ENCODE data around the gene KIR2DL4. TPM values are rescaled to one million over a fixed set of nuclear protein-coding genes. Genes with fewer than 3 reads are reported as not detected.
"Not testable (repeated sequence)": the region's sequence is repeated elsewhere in the genome, so short reads cannot be mapped to it uniquely, and the experiment has no call there.

The KIR2DL4 gene
- total RNA-seq (2021; ENCODE audit: unreplicated experiment) (not detected), Bru-seq, nascent RNA (not detected), BruChase-seq, experiment 1, labeled RNA remaining after a 2-hour chase (not detected), BruChase-seq, experiment 2, labeled RNA remaining after a 6-hour chase (not detected)
- polyA plus RNA-seq (2012; ENCODE audit: insufficient read length): not detected
- long read RNA-seq: 0 reads

DNA sequence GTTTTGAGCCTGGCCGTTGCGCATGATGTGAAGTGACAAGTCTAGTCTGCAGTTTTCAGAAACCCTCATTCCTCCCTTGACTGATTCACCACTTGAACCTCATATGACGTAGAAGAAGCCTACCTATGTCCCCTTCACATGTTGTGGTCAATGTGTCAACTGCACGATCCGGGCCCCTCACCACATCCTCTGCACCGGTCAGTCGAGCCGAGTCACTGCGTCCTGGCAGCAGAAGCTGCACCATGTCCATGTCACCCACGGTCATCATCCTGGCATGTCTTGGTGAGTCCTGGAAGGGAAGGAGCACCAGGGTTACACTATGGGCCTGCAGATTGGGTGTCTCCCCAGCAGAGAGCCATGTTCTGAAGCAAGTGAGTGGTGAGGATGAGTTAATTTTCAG lies at the start of gene KIR2DL4:
Gene KIR2DL4, plus strand, starts transcription at position 201 of the 400 bp plus-strand sequence. Its CDS starts 42 bp downstream, at position 243.
- no peak within 1 kb of the TSS for H3K27ac ChIP-seq (ENCODE audit: low read length)
- no peaks in the 10 kb centered on the region for H3K4me1 ChIP-seq (ENCODE audit: control insufficient read depth, insufficient read depth, low read length)
- ATAC-seq (no peak), DNase-seq (ENCODE audit: low read depth, low spot score) (no peak)
- intact Hi-C loops (cut with micrococcal nuclease; ENCODE audit: unreplicated experiment): no loop called here
- in situ Hi-C loops (cut with HindIII; ENCODE audit: low pct_unique_long_range_greater_than_20kb, low sequenced_read_pairs): no loop called here
- H3K36me3 ChIP-seq (ENCODE audit: control insufficient read depth, insufficient read depth, low read length): no peaks in the 10 kb centered on the region
- POLR2A ChIA-PET: no interaction called here
- H3K4me3 ChIP-seq (ENCODE audit: low read depth in 2 of 2, low read length in 2 of 2): no peak within 1 kb of the TSS
- CTCF ChIA-PET: no interaction called here
- H3K9me3 ChIP-seq (ENCODE audit: control insufficient read depth, insufficient read depth, low read depth, low read length): no peaks in the 10 kb centered on the region
- peaks cover 8% of the 10 kb centered on the region for H3K27me3 ChIP-seq (ENCODE audit: control insufficient read depth, insufficient read depth, low read length)
- TF ChIP-seq SIN3A (IDR thresholded peaks at IDR 0.05; ENCODE audit: borderline replicate concordance, insufficient read depth, low read depth, low read length) (no peak), TCF7L2 (IDR thresholded peaks at IDR 0.05; ENCODE audit: low read depth, low read length) (no peak), POLR2AphosphoS5 (IDR thresholded peaks at IDR 0.05; ENCODE audit: low read depth, low read length) (no peak)
- TF ChIP-seq, protein P1, sequence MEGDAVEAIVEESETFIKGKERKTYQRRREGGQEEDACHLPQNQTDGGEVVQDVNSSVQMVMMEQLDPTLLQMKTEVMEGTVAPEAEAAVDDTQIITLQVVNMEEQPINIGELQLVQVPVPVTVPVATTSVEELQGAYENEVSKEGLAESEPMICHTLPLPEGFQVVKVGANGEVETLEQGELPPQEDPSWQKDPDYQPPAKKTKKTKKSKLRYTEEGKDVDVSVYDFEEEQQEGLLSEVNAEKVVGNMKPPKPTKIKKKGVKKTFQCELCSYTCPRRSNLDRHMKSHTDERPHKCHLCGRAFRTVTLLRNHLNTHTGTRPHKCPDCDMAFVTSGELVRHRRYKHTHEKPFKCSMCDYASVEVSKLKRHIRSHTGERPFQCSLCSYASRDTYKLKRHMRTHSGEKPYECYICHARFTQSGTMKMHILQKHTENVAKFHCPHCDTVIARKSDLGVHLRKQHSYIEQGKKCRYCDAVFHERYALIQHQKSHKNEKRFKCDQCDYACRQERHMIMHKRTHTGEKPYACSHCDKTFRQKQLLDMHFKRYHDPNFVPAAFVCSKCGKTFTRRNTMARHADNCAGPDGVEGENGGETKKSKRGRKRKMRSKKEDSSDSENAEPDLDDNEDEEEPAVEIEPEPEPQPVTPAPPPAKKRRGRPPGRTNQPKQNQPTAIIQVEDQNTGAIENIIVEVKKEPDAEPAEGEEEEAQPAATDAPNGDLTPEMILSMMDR (IDR thresholded peaks at IDR 0.05): no peak
- TF ChIP-seq, protein P2, sequence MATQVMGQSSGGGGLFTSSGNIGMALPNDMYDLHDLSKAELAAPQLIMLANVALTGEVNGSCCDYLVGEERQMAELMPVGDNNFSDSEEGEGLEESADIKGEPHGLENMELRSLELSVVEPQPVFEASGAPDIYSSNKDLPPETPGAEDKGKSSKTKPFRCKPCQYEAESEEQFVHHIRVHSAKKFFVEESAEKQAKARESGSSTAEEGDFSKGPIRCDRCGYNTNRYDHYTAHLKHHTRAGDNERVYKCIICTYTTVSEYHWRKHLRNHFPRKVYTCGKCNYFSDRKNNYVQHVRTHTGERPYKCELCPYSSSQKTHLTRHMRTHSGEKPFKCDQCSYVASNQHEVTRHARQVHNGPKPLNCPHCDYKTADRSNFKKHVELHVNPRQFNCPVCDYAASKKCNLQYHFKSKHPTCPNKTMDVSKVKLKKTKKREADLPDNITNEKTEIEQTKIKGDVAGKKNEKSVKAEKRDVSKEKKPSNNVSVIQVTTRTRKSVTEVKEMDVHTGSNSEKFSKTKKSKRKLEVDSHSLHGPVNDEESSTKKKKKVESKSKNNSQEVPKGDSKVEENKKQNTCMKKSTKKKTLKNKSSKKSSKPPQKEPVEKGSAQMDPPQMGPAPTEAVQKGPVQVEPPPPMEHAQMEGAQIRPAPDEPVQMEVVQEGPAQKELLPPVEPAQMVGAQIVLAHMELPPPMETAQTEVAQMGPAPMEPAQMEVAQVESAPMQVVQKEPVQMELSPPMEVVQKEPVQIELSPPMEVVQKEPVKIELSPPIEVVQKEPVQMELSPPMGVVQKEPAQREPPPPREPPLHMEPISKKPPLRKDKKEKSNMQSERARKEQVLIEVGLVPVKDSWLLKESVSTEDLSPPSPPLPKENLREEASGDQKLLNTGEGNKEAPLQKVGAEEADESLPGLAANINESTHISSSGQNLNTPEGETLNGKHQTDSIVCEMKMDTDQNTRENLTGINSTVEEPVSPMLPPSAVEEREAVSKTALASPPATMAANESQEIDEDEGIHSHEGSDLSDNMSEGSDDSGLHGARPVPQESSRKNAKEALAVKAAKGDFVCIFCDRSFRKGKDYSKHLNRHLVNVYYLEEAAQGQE (IDR thresholded peaks at IDR 0.05; ENCODE audit: insufficient read depth in 1 of 2, low read depth in 2 of 2, low read length in 1 of 2): no peak
- BruUV-seq (replicated peaks): no TSS peak

DNA sequence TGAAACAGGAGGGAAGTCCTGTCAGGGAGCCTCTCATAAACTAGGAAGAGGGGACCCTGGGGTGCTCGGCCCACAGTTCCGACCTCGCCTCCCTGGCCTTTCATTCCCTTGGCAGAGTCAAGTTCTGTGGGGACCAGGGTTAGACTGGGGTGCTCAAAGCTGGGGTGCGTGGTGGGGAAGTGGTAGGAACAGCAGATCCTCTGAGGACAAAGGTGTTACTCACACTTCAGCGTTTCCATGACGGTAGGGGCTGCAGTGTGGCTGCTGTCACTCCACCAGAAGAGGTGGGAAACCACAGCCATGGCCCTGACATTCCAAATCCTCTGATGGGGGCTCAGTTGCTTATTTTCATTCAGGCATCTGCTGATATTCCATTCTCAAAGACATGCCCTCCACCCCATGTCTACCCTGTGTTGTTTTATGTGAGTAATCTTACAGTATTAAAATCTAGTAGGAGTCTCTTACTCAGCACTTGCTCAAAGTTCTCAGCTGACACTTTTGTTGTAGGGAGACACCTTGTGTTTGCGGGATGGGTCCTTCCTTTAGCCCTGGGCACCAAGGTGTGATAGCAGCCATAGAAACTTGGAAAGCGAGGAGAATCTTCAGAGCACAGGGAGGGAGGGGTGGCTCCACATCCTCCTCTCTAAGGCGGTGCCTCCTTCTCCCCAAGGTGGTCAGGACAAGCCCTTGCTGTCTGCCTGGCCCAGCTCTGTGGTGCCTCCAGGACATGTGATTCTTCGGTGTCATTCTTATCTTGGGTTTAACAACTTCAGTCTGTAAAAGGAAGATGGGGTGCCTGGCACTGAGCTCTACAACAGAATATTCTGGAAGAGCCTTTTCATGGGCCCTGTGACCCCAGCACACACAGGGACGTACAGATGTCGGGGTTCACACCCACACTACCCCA lies 47.0 kb upstream of the KIR2DL4 start:
- H3K27me3 ChIP-seq (ENCODE audit: control insufficient read depth, insufficient read depth, low read length); intact Hi-C loops (cut with micrococcal nuclease; ENCODE audit: unreplicated experiment); H3K4me3 ChIP-seq (ENCODE audit: low read depth in 2 of 2, low read length in 2 of 2); DNase-seq (ENCODE audit: low read depth, low spot score); CTCF ChIA-PET; POLR2A ChIA-PET; BruUV-seq (replicated peaks); ATAC-seq; H3K9me3 ChIP-seq (ENCODE audit: control insufficient read depth, insufficient read depth, low read depth, low read length); in situ Hi-C loops (cut with HindIII; ENCODE audit: low pct_unique_long_range_greater_than_20kb, low sequenced_read_pairs); H3K27ac ChIP-seq (ENCODE audit: low read length); H3K36me3 ChIP-seq (ENCODE audit: control insufficient read depth, insufficient read depth, low read length); H3K4me1 ChIP-seq (ENCODE audit: control insufficient read depth, insufficient read depth, low read length): not testable (repeated sequence)

DNA sequence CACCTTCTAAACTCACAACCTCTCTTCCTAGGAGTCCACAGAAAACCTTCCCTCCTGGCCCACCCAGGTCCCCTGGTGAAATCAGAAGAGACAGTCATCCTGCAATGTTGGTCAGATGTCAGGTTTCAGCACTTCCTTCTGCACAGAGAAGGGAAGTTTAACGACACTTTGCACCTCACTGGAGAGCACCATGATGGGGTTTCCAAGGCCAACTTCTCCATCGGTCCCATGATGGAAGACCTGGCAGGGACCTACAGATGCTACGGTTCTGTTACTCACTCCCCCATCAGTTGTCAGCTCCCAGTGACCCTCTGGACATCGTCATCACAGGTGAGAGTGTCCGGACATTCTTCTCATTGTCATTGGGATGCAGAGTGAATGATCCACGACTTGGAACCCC lies 44.8 kb upstream of the KIR2DL4 start:
- intact Hi-C loops (cut with micrococcal nuclease; ENCODE audit: unreplicated experiment); H3K4me1 ChIP-seq (ENCODE audit: control insufficient read depth, insufficient read depth, low read length); POLR2A ChIA-PET; H3K36me3 ChIP-seq (ENCODE audit: control insufficient read depth, insufficient read depth, low read length); in situ Hi-C loops (cut with HindIII; ENCODE audit: low pct_unique_long_range_greater_than_20kb, low sequenced_read_pairs); BruUV-seq (replicated peaks); H3K4me3 ChIP-seq (ENCODE audit: low read depth in 2 of 2, low read length in 2 of 2); H3K27ac ChIP-seq (ENCODE audit: low read length); H3K9me3 ChIP-seq (ENCODE audit: control insufficient read depth, insufficient read depth, low read depth, low read length); CTCF ChIA-PET; DNase-seq (ENCODE audit: low read depth, low spot score); ATAC-seq; H3K27me3 ChIP-seq (ENCODE audit: control insufficient read depth, insufficient read depth, low read length): not testable (repeated sequence)

DNA sequence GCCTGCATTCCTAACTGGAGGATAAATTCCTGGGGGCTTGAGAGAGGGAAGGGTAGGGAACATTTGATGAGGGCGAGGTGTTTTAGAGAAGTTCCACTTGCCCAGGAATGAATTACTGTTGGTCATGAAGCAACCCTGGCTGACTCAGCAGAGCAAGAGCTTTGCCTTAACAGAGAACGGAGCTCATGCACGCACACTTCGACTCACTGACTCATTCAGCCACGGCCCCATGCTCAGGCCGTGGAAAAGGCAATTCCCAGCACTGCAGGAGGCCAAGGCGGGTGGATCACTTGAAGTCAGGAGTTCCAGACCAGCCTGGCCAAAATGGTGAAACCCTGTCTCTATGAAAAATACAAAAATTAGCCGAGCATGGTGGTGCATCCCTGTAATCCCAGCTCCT lies 39.2 kb upstream of the KIR2DL4 start:
- H3K27me3 ChIP-seq (ENCODE audit: control insufficient read depth, insufficient read depth, low read length); BruUV-seq (replicated peaks); DNase-seq (ENCODE audit: low read depth, low spot score); H3K4me1 ChIP-seq (ENCODE audit: control insufficient read depth, insufficient read depth, low read length); H3K36me3 ChIP-seq (ENCODE audit: control insufficient read depth, insufficient read depth, low read length); POLR2A ChIA-PET; CTCF ChIA-PET; intact Hi-C loops (cut with micrococcal nuclease; ENCODE audit: unreplicated experiment); H3K4me3 ChIP-seq (ENCODE audit: low read depth in 2 of 2, low read length in 2 of 2); in situ Hi-C loops (cut with HindIII; ENCODE audit: low pct_unique_long_range_greater_than_20kb, low sequenced_read_pairs); H3K27ac ChIP-seq (ENCODE audit: low read length); ATAC-seq; H3K9me3 ChIP-seq (ENCODE audit: control insufficient read depth, insufficient read depth, low read depth, low read length): not testable (repeated sequence)

DNA sequence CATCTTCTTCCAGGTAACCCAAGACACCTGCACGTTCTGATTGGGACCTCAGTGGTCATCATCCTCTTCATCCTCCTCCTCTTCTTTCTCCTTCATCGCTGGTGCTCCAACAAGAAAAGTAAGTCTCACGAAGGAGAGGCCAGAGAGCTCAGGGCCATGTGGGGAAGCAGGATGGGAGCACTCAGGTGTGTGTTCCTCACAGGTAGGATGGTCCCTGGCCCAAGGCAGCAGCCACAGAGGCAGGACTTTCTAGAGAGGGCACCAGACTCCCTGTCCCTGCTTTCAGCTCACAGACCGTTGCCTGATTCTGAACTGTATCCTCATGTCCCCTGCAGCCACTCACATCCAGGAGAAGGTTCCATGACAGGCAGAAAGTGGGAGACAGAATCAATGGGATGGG lies 36.9 kb upstream of the KIR2DL4 start:
- H3K36me3 ChIP-seq (ENCODE audit: control insufficient read depth, insufficient read depth, low read length); in situ Hi-C loops (cut with HindIII; ENCODE audit: low pct_unique_long_range_greater_than_20kb, low sequenced_read_pairs); intact Hi-C loops (cut with micrococcal nuclease; ENCODE audit: unreplicated experiment); H3K4me1 ChIP-seq (ENCODE audit: control insufficient read depth, insufficient read depth, low read length); DNase-seq (ENCODE audit: low read depth, low spot score); ATAC-seq; CTCF ChIA-PET; POLR2A ChIA-PET; H3K27me3 ChIP-seq (ENCODE audit: control insufficient read depth, insufficient read depth, low read length); H3K27ac ChIP-seq (ENCODE audit: low read length); H3K4me3 ChIP-seq (ENCODE audit: low read depth in 2 of 2, low read length in 2 of 2); BruUV-seq (replicated peaks); H3K9me3 ChIP-seq (ENCODE audit: control insufficient read depth, insufficient read depth, low read depth, low read length): not testable (repeated sequence)

Data from Panc1 (cell line).